CD4-positive, CD25-positive, alpha-beta regulatory T cell (primary cell): ENCODE data around the gene PDE3B. TPM values are rescaled to one million over a fixed set of nuclear protein-coding genes. Genes with fewer than 3 reads are reported as not detected.
A peak's percentile ranks its signal among the peaks of the same experiment; 100 is the strongest.
"Not testable (repeated sequence)": the region's sequence is repeated elsewhere in the genome, so short reads cannot be mapped to it uniquely, and the experiment has no call there.

ENCODE experiments used
- ATAC-seq, 2 donors: fragments of 150-1000 bp; cut with Tn5 transposase; one replicate each; pipeline ENCODE4 v1.10.0; 2021; ENCODE audit warnings: low read depth in 2 of 2, moderate number of reproducible peaks in 2 of 2, moderate library complexity in 1 of 2
- DNase-seq, 3 donors: peaks; one replicate each; pipeline versions ENCODE4 v3.0.0 to v3.0.0-alpha.2; 2012 to 2022; ENCODE audit warnings: mixed read lengths in 1 of 3
- H3K27ac ChIP-seq: one replicate; pipeline ENCODE4 v1.7.0; 2013; ENCODE audit warnings: mild to moderate bottlenecking, low read length; ENCODE audit not compliant: insufficient read depth, poor library complexity, severe bottlenecking
- H3K27me3 ChIP-seq: one replicate; pipeline ENCODE4 v1.7.0; 2013; ENCODE audit warnings: low read length; ENCODE audit not compliant: control insufficient read depth, insufficient read depth
- H3K36me3 ChIP-seq: one replicate; pipeline ENCODE4 v1.7.0; 2013; ENCODE audit warnings: mild to moderate bottlenecking, low read length, moderate library complexity; ENCODE audit not compliant: control insufficient read depth, insufficient read depth
- H3K4me1 ChIP-seq: 2 replicates; pipeline ENCODE4 v1.7.0; 2013; ENCODE audit warnings: mild to moderate bottlenecking, low read length; ENCODE audit not compliant: insufficient read depth, control insufficient read depth, poor library complexity, severe bottlenecking
- H3K4me3 ChIP-seq: one replicate; pipeline ENCODE4 v1.7.0; 2013; ENCODE audit warnings: low read depth, mild to moderate bottlenecking, low read length, moderate library complexity
- H3K9me3 ChIP-seq, 2 experiments: 1 replicate in 1 of 2; 2 replicates in 1 of 2; pipeline ENCODE4 v1.7.0; 2013; ENCODE audit warnings: low read length in 2 of 2, mild to moderate bottlenecking in 1 of 2, moderate library complexity in 1 of 2; ENCODE audit not compliant: control insufficient read depth in 2 of 2
- H3K27ac Mint-ChIP-seq, 3 donors: one replicate each; pipeline ENCODE4 v1.8.0; 2020 to 2022; ENCODE audit warnings: mild to moderate bottlenecking in 3 of 3, mixed read lengths in 3 of 3, moderate library complexity in 2 of 3
- H3K27me3 Mint-ChIP-seq: one replicate; pipeline ENCODE4 v1.8.0; 2022; ENCODE audit warnings: mild to moderate bottlenecking, mixed read lengths
- H3K36me3 Mint-ChIP-seq: one replicate; pipeline ENCODE4 v1.8.0; 2020; ENCODE audit warnings: mixed read lengths
- H3K4me1 Mint-ChIP-seq, 4 donors: one replicate each; pipeline ENCODE4 v1.8.0; 2020 to 2022; ENCODE audit warnings: mixed read lengths in 4 of 4, mild to moderate bottlenecking in 1 of 4
- H3K4me3 Mint-ChIP-seq, 4 donors: one replicate each; pipeline ENCODE4 v1.8.0; 2020 to 2022; ENCODE audit warnings: mild to moderate bottlenecking in 4 of 4, mixed read lengths in 4 of 4, moderate library complexity in 3 of 4
- H3K9me3 Mint-ChIP-seq, 7 donors: one replicate each; pipeline ENCODE4 v1.8.0; 2020 to 2022; ENCODE audit warnings: mixed read lengths in 7 of 7, mild to moderate bottlenecking in 3 of 7, moderate library complexity in 2 of 7
- polyA plus RNA-seq, 4 donors: library from polyadenylated mRNA; unstranded; fragments of 300-500 nt; fragmentation: Illumina TruSeq; gene quantifications; one replicate each; pipeline ENCODE4 v1.2.3, GENCODE V29; 2021
- total RNA-seq: library from RNA; stranded (reverse); gene quantifications from one replicate; pipeline ENCODE4 v1.2.3, GENCODE V29; 2022

The PDE3B gene
- total and polyA plus RNA-seq, 5 donors from 2014 or later: 32.8 to 99.5 (median 61.7) TPM

- Histone ChIP-seq H3K27me3 (no peaks in the 10 kb centered on the region), H3K27ac (no peak overlapping the region), H3K4me1 (peaks cover 34% of the 10 kb centered on the region), H3K36me3 (peaks cover 23% of the 10 kb centered on the region), H3K4me3 (peak overlapping the region; percentile 23), H3K9me3 (peaks cover 14 to 20% of the 10 kb centered on the region in 2 experiments)
- H3K4me3 Mint-ChIP-seq: peak overlapping the region in 3 of 4 donors; percentile 67 to 73 (median 67)
- H3K27ac Mint-ChIP-seq: peak overlapping the region in 2 of 3 donors; percentile 25 to 74
- H3K36me3 Mint-ChIP-seq: peaks cover 51% of the 10 kb centered on the region
- no peaks in the 10 kb centered on the region for H3K27me3 Mint-ChIP-seq
- H3K4me1 Mint-ChIP-seq: peaks cover 31 to 77% (median 43%) of the 10 kb centered on the region in 4 donors
- peaks cover 0 to 21% (median 14%) of the 10 kb centered on the region in 7 donors for H3K9me3 Mint-ChIP-seq
- ATAC-seq: peak in 1 of 2 donors; percentile 34
- peak in 1 of 3 donors; percentile 17 for DNase-seq
Measured at GRCh38 chr11:14698771-14699170, 55.2 kb downstream of the PDE3B start.

DNA sequence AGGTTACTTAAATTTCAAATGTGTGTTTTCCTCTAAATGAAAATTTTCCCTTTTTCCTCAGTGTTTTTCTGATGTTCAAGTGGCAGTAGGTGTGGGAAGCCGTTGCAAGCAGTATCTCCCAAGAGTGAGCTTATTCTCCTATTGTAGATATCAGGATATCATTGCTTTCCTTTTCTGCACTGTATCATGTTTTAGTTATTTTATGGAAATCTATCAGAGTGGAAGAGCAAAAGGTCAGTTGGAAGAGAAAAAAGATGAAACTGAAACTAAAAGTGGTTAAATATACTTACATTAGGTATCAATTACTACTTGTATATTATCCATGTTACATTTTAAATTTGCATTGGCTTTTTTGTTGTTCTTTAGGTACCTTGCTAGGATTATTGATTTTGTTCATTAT is 57.0 kb downstream of the PDE3B start:
- Histone ChIP-seq H3K4me1 (peaks cover 34% of the 10 kb centered on the region), H3K4me3 (peak overlapping the region; percentile 63), H3K36me3 (peaks cover 17% of the 10 kb centered on the region), H3K9me3 (peaks cover 21 to 32% of the 10 kb centered on the region in 2 experiments), H3K27me3 (no peaks in the 10 kb centered on the region), H3K27ac (no peak overlapping the region)
- Mint-ChIP-seq H3K27me3 (no peaks in the 10 kb centered on the region), H3K36me3 (peaks cover 46% of the 10 kb centered on the region), H3K4me1 (peaks cover 30 to 73% (median 46%) of the 10 kb centered on the region in 4 donors), H3K9me3 (peaks cover 2 to 27% (median 12%) of the 10 kb centered on the region in 7 donors), H3K27ac (no peak overlapping the region), H3K4me3 (peak overlapping the region; percentile 25 to 55 (median 40))
- ATAC-seq (no peak), DNase-seq (no peak)

DNA sequence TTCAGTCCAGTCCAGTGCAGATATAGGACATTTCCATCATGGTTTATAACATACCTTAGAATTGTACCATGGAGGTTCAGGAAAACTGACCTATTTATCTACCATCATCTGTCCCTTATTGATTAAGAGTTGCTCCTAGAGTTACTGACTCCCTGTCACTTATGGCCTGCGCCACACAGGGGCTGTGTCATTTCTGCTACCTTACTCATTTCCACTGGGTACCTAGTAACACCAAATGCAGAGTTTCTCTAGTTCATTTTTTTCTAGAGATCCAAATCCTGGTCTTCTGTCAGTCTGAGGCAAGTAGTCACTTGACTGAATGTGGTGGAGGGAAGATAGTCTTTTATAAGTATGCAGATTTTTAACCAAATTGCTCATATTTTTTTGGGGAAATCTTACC is 59.2 kb downstream of the PDE3B start:
- peaks cover 4 to 31% (median 8%) of the 10 kb centered on the region in 7 donors for H3K9me3 Mint-ChIP-seq
- H3K4me1 ChIP-seq: peaks cover 30% of the 10 kb centered on the region

DNA sequence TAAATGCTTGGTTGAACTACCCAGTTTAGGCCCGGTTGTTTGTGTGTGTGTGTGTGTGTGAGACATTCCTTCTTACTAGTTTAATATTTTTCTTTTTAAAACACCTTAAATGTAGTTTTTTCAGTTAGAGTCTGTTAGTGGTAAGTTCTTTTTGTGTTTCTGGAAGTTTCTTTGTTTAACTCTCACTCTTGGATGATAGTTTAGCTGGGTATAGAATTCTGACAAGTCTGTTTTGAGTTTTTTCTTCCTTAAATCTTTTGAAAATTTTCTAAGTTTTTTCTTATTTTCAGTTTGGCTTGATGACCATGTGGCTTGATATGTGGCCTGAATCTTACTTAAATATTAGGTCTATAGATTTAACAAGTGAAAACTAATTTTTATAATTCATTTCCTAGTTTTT is 60.1 kb downstream of the PDE3B start:
- Mint-ChIP-seq H3K9me3 (peaks cover 4 to 39% (median 8%) of the 10 kb centered on the region in 7 donors), H3K27ac (no peak overlapping the region), H3K4me1 (peaks cover 27 to 56% (median 42%) of the 10 kb centered on the region in 4 donors), H3K36me3 (peaks cover 42% of the 10 kb centered on the region), H3K27me3 (peaks cover 4% of the 10 kb centered on the region), H3K4me3 (no peak overlapping the region)
- no peaks in the 10 kb centered on the region for H3K27me3 ChIP-seq
- H3K36me3 ChIP-seq: peaks cover 11% of the 10 kb centered on the region
- DNase-seq (peak in 1 of 3 donors; percentile 33), ATAC-seq (no peak)
- peaks cover 23% of the 10 kb centered on the region for H3K4me1 ChIP-seq
- peaks cover 31 to 43% of the 10 kb centered on the region in 2 experiments for H3K9me3 ChIP-seq
- H3K27ac ChIP-seq: no peak overlapping the region
- H3K4me3 ChIP-seq: no peak overlapping the region

More for the DNA sequence above, 59.2 kb downstream of the PDE3B start:
- Mint-ChIP-seq H3K27ac (no peak overlapping the region), H3K36me3 (peaks cover 37% of the 10 kb centered on the region), H3K4me3 (no peak overlapping the region), H3K4me1 (peaks cover 22 to 61% (median 41%) of the 10 kb centered on the region in 4 donors), H3K27me3 (peaks cover 4% of the 10 kb centered on the region)
- peaks cover 11% of the 10 kb centered on the region for H3K36me3 ChIP-seq
- no peak for DNase-seq
- peaks cover 27 to 38% of the 10 kb centered on the region in 2 experiments for H3K9me3 ChIP-seq
- H3K4me3 ChIP-seq: no peak overlapping the region
- ATAC-seq: no peak
- no peaks in the 10 kb centered on the region for H3K27me3 ChIP-seq
- no peak overlapping the region for H3K27ac ChIP-seq

DNA sequence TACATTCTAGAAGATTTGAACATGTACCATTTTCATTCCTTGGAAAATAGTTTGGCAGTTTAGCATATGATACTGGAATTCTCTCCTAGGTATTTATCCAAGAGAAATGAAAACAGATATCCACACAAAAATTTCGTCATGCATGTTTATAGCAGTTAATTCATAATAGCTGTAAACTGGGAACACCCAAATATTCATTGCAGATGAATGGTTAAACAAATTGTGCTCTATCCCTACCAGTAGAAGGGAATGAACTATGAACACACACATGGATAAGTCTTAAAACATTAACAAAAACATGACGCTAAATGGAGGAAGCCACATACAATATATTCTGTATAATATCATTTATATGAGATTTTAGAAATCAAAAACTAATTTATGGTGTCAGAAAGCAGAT is 61.5 kb downstream of the PDE3B start:
- Mint-ChIP-seq H3K4me3 (no peak overlapping the region), H3K36me3 (peaks cover 50% of the 10 kb centered on the region)

GRCh38 chr11:14713496-14714244 is 70.1 kb downstream of the PDE3B start:
- ATAC-seq: peak; percentile 75 to 80
- Mint-ChIP-seq H3K36me3 (peaks cover 24% of the 10 kb centered on the region), H3K4me1 (peaks cover 25 to 58% (median 33%) of the 10 kb centered on the region in 4 donors), H3K9me3 (peaks cover 0 to 5% (median 4%) of the 10 kb centered on the region in 7 donors), H3K27ac (peak overlapping the region in 2 of 3 donors; percentile 60 to 92), H3K4me3 (peak overlapping the region; percentile 18 to 82 (median 58)), H3K27me3 (peaks cover 4% of the 10 kb centered on the region)
- peak in 2 of 3 donors; percentile 64 for DNase-seq
- Histone ChIP-seq H3K4me1 (peaks cover 16% of the 10 kb centered on the region), H3K36me3 (no peaks in the 10 kb centered on the region), H3K9me3 (no peaks in the 10 kb centered on the region), H3K27ac (peak overlapping the region; percentile 51), H3K4me3 (peak overlapping the region; percentile 70), H3K27me3 (no peaks in the 10 kb centered on the region)

More for the DNA sequence above, 61.5 kb downstream of the PDE3B start:
- Mint-ChIP-seq H3K27me3 (peaks cover 4% of the 10 kb centered on the region), H3K9me3 (peaks cover 4 to 44% (median 10%) of the 10 kb centered on the region in 7 donors), H3K4me1 (peaks cover 35 to 57% (median 40%) of the 10 kb centered on the region in 4 donors), H3K27ac (no peak overlapping the region)
- ATAC-seq (no peak), DNase-seq (no peak)
- no peaks in the 10 kb centered on the region for H3K27me3 ChIP-seq
- H3K27ac ChIP-seq: no peak overlapping the region
- H3K36me3 ChIP-seq: peaks cover 11% of the 10 kb centered on the region
- H3K4me3 ChIP-seq: no peak overlapping the region
- peaks cover 10% of the 10 kb centered on the region for H3K4me1 ChIP-seq
- peaks cover 31 to 43% of the 10 kb centered on the region in 2 experiments for H3K9me3 ChIP-seq

DNA sequence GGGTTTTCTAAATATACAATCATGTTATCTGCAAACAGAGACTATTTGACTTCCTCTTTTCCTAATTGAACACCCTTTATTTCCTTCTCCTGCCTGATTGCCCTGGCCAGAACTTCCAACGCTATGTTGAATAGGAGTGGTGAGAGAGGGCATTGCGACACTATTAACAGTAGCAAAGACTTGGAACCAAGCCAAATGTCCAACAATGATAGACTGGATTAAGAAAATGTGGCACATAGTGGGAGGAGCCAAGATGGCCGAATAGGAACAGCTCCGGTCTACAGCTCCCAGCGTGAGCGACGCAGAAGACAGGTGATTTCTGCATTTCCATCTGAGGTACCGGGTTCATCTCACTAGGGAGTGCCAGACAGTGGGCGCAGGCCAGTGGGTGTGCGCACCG is 72.1 kb downstream of the PDE3B start:
- peak overlapping the region in 1 of 3 donors; percentile 47 for H3K27ac Mint-ChIP-seq
- not testable (repeated sequence) for ATAC-seq

More for the DNA sequence above, 72.1 kb downstream of the PDE3B start:
- H3K4me3 ChIP-seq, H3K27me3 ChIP-seq, H3K36me3 ChIP-seq, H3K27me3 Mint-ChIP-seq, DNase-seq, H3K27ac ChIP-seq, H3K9me3 ChIP-seq, H3K9me3 Mint-ChIP-seq: not testable (repeated sequence)
- peaks cover 16% of the 10 kb centered on the region for H3K4me1 ChIP-seq
- H3K4me3 Mint-ChIP-seq: peak overlapping the region in 1 of 4 donors; percentile 31
- peaks cover 13% of the 10 kb centered on the region for H3K36me3 Mint-ChIP-seq
- H3K4me1 Mint-ChIP-seq: peaks cover 12 to 40% (median 22%) of the 10 kb centered on the region in 4 donors
